ENCODE results near the gene RNF207.

The RNF207 gene

GRCh38 chr1:6175411-6175828 lies 30.5 kb upstream of the RNF207 start:
- no peak for DNase-seq

GRCh38 chr1:6176779-6177178 lies 29.1 kb upstream of the RNF207 start:
- no peak for DNase-seq

GRCh38 chr1:6177681-6178380 lies 28.1 kb upstream of the RNF207 start:
- no peak for DNase-seq

- no peak for DNase-seq
Observed at GRCh38 chr1:6178751-6179563, 27.0 kb upstream of the RNF207 start.

- DNase-seq = no peak
Observed at GRCh38 chr1:6179564-6180175, 26.2 kb upstream of the RNF207 start.

- no peak for DNase-seq
Observed at GRCh38 chr1:6180268-6180706, 25.6 kb upstream of the RNF207 start, which contains the start of gene CHD5. Gene CHD5 (minus strand): TSS chr1:6180321. CDS start chr1:6180023, 298 bp downstream.

GRCh38 chr1:6180707-6181311 lies 25.1 kb upstream of the RNF207 start:
- no peak for DNase-seq

- no peak for DNase-seq
Observed at GRCh38 chr1:6181347-6181770, 24.6 kb upstream of the RNF207 start.

GRCh38 chr1:6183520-6183989 lies 22.4 kb upstream of the RNF207 start:
- DNase-seq = no peak

- no peak for DNase-seq
Observed at GRCh38 chr1:6184083-6184783, 21.7 kb upstream of the RNF207 start.

- DNase-seq = no peak
Observed at GRCh38 chr1:6185151-6185550, 20.8 kb upstream of the RNF207 start.

- DNase-seq = no peak
Observed at GRCh38 chr1:6185635-6186382, 20.1 kb upstream of the RNF207 start.

GRCh38 chr1:6188466-6188865 lies 17.5 kb upstream of the RNF207 start:
- no peak for DNase-seq

- no peak for DNase-seq
Observed at GRCh38 chr1:6191968-6192367, 14.0 kb upstream of the RNF207 start.

GRCh38 chr1:6197746-6198427 lies 8.0 kb upstream of the RNF207 start:
- DNase-seq = no peak

GRCh38 chr1:6198646-6199297 lies 7.1 kb upstream of the RNF207 start:
- DNase-seq = no peak

- peak; percentile 98 for DNase-seq
Observed at GRCh38 chr1:6199298-6200187, 6.4 kb upstream of the RNF207 start, which contains the start of gene RPL22. Gene RPL22 (minus strand): TSS chr1:6199595. CDS start chr1:6199573, 22 bp downstream.

- DNase-seq = no peak
Observed at GRCh38 chr1:6200188-6200809, 5.6 kb upstream of the RNF207 start.

GRCh38 chr1:6202256-6202655 lies 3.7 kb upstream of the RNF207 start:
- DNase-seq = no peak

All from activated CD4-positive, alpha-beta T cell treated with anti-CD3 and anti-CD28 coated beads, Interleukin-2, amount 50 U/mL, for 4 hours (primary cell).